Tibial artery (tissue), 4 donors: ENCODE data around the gene DND1.
"Not testable (repeated sequence)": the region's sequence is repeated elsewhere in the genome, so short reads cannot be mapped to it uniquely, and the experiment has no call there.

Experiments
- DNase-seq, 2 donors: peaks; one replicate each; pipeline ENCODE4 v3.0.0-alpha.2; 2019
- H3K27ac ChIP-seq, 2 donors: fragments of 200-600 bp; sonication (generic) in 1 of 2; 1 replicate in 1 of 2; 2 replicates in 1 of 2; pipeline ENCODE4 v1.5.1; 2018 to 2019; ENCODE audit warnings: mild to moderate bottlenecking in 1 of 2
- H3K27me3 ChIP-seq, 2 donors: fragments of 200-600 bp; sonication (generic) in 1 of 2; one replicate each; pipeline versions ENCODE4 v1.5.1 to v1.6.0; 2016 to 2019
- H3K36me3 ChIP-seq, 3 donors: fragments of 200-600 bp; sonication (generic) in 2 of 3; one replicate each; pipeline ENCODE4 v1.5.1; 2016 to 2019; ENCODE audit warnings: mild to moderate bottlenecking in 2 of 3
- H3K4me1 ChIP-seq, 4 donors: fragments of 200-600 bp; sonication (generic) in 2 of 4; 1 replicate in 3 of 4; 2 replicates in 1 of 4; pipeline ENCODE4 v1.5.1; 2016 to 2019
- H3K4me3 ChIP-seq, 2 donors: fragments of 200-600 bp; sonication (generic) in 1 of 2; 1 replicate in 1 of 2; 2 replicates in 1 of 2; pipeline ENCODE4 v1.5.1; 2018 to 2019; ENCODE audit warnings: mild to moderate bottlenecking in 2 of 2
- H3K9me3 ChIP-seq, 3 donors: fragments of 200-600 bp; sonication (generic) in 1 of 3; one replicate each; pipeline ENCODE4 v1.5.1; 2016 to 2019
- CTCF ChIP-seq, 2 experiments: fragments of 200-600 bp in 1 of 2; fragments of 450-650 bp in 1 of 2; IDR thresholded peaks; one replicate each; pipeline ENCODE4 v1.5.1; 2017 to 2019; ENCODE audit warnings: antibody characterized with exemption in 2 of 2, mild to moderate bottlenecking in 1 of 2, moderate library complexity in 1 of 2
- intact Hi-C: fragments of 100-400 bp; cut with DNase I; formaldehyde crosslinking; loops from one replicate; pipeline ENCODE4 v1.15.0; 2023; ENCODE audit warnings: low total_unique reads

The DND1 gene

GRCh38 chr5:140631036-140631417 lies 42.3 kb downstream of the DND1 start:
- no peaks in the 10 kb centered on the region for H3K36me3 ChIP-seq
- no peak for TF ChIP-seq CTCF (IDR thresholded peaks at IDR 0.05)
- no peaks in the 10 kb centered on the region for H3K27me3 ChIP-seq
- intact Hi-C loops, result no loop called here
- no peak for DNase-seq
- no peak overlapping the region for H3K27ac ChIP-seq
- peak overlapping the region; percentile 53 to 62 for H3K4me3 ChIP-seq
- peaks cover 5 to 17% (median 13%) of the 10 kb centered on the region in 4 donors for H3K4me1 ChIP-seq
- no peaks in the 10 kb centered on the region for H3K9me3 ChIP-seq

- Histone ChIP-seq H3K4me3 (peak overlapping the region; percentile 53 to 62), H3K4me1 (peaks cover 5 to 17% (median 13%) of the 10 kb centered on the region in 4 donors), H3K36me3 (no peaks in the 10 kb centered on the region), H3K27ac (no peak overlapping the region), H3K9me3 (no peaks in the 10 kb centered on the region), H3K27me3 (no peaks in the 10 kb centered on the region)
- intact Hi-C loops, result no loop called here
- DNase-seq, result no peak
- TF ChIP-seq CTCF (IDR thresholded peaks at IDR 0.05), result no peak
These were observed 42.9 kb downstream of the DND1 start for GRCh38 chr5:140630292-140631035.

- Histone ChIP-seq H3K27me3 (no peaks in the 10 kb centered on the region), H3K36me3 (no peaks in the 10 kb centered on the region), H3K27ac (no peak overlapping the region), H3K9me3 (no peaks in the 10 kb centered on the region), H3K4me3 (no peak overlapping the region), H3K4me1 (peaks cover 5 to 17% (median 13%) of the 10 kb centered on the region in 4 donors)
- intact Hi-C loops, result no loop called here
- no peak for TF ChIP-seq CTCF (IDR thresholded peaks at IDR 0.05)
- no peak for DNase-seq
These were observed 44.7 kb downstream of the DND1 start for GRCh38 chr5:140628711-140629110.

- intact Hi-C loops, result no loop called here
- TF ChIP-seq CTCF (IDR thresholded peaks at IDR 0.05), result no peak
- H3K27me3 ChIP-seq, result no peaks in the 10 kb centered on the region
These were observed 45.4 kb downstream of the DND1 start for GRCh38 chr5:140627972-140628371.

GRCh38 chr5:140624886-140625285 lies 48.5 kb downstream of the DND1 start:
- H3K27me3 ChIP-seq, DNase-seq, H3K27ac ChIP-seq, H3K4me3 ChIP-seq, H3K9me3 ChIP-seq, H3K36me3 ChIP-seq, intact Hi-C loops, H3K4me1 ChIP-seq: not testable (repeated sequence)

More at GRCh38 chr5:140627972-140628371, 45.4 kb downstream of the DND1 start:
- no peak overlapping the region for H3K4me3 ChIP-seq
- DNase-seq, result no peak
- no peaks in the 10 kb centered on the region for H3K36me3 ChIP-seq
- no peaks in the 10 kb centered on the region for H3K9me3 ChIP-seq
- H3K27ac ChIP-seq, result no peak overlapping the region
- H3K4me1 ChIP-seq, result peaks cover under 1 to 12% (median 8%) of the 10 kb centered on the region in 4 donors

- H3K4me3 ChIP-seq, H3K9me3 ChIP-seq, DNase-seq, H3K4me1 ChIP-seq, H3K27ac ChIP-seq, intact Hi-C loops, H3K36me3 ChIP-seq, H3K27me3 ChIP-seq: not testable (repeated sequence)
These were observed 50.3 kb downstream of the DND1 start for GRCh38 chr5:140623061-140623460.
